MG63 (cell line): ENCODE results near the gene HGF. TPM values are rescaled to one million over a fixed set of nuclear protein-coding genes. Genes with fewer than 3 reads are reported as not detected.

ENCODE experiments used
- DNase-seq: peaks from one replicate; pipeline ENCODE4 v3.0.0-alpha.2; 2020
- H3K27me3 ChIP-seq: fragments of 250-450 bp; sonication (Bioruptor Pico); 2 replicates; pipeline ENCODE4 v1.5.1; 2020; ENCODE audit warnings: mild to moderate bottlenecking, moderate library complexity
- H3K36me3 ChIP-seq: fragments of 250-450 bp; sonication (Bioruptor Pico); 2 replicates; pipeline ENCODE4 v1.5.1; 2020; ENCODE audit warnings: mild to moderate bottlenecking, moderate library complexity
- H3K4me3 ChIP-seq: fragments of 250-450 bp; sonication (Bioruptor Pico); 2 replicates; pipeline ENCODE4 v1.5.1; 2020; ENCODE audit warnings: mild to moderate bottlenecking, moderate library complexity
- H3K9me3 ChIP-seq: fragments of 250-450 bp; sonication (Bioruptor Pico); 2 replicates; pipeline ENCODE4 v1.5.1; 2020; ENCODE audit warnings: mild to moderate bottlenecking, moderate library complexity
- total RNA-seq: library from RNA; depleted of rRNA; stranded (reverse); fragments of >200 nt; shearing (Covaris generic); gene quantifications from 2 replicates; pipeline ENCODE4 v1.2.3, GENCODE V29; 2014; ENCODE audit warnings: low replicate concordance

Gene HGF
- total RNA-seq, 1 experiment from 2014 or later, result 41.0 TPM

- DNase-seq, result no peak
- no peaks in the 10 kb centered on the region for H3K27me3 ChIP-seq
- H3K9me3 ChIP-seq, result no peaks in the 10 kb centered on the region
- H3K36me3 ChIP-seq, result no peaks in the 10 kb centered on the region
- H3K4me3 ChIP-seq, result no peak overlapping the region
These were observed 11.3 kb upstream of the HGF start for GRCh38 chr7:81780914-81781693.

GRCh38 chr7:81779706-81780105 lies 9.9 kb upstream of the HGF start:
- Histone ChIP-seq H3K4me3 (no peak overlapping the region), H3K36me3 (no peaks in the 10 kb centered on the region), H3K27me3 (no peaks in the 10 kb centered on the region), H3K9me3 (no peaks in the 10 kb centered on the region)
- no peak for DNase-seq

GRCh38 chr7:81777697-81778096 lies 7.8 kb upstream of the HGF start:
- no peak for DNase-seq
- H3K36me3 ChIP-seq, result no peaks in the 10 kb centered on the region
- H3K9me3 ChIP-seq, result no peaks in the 10 kb centered on the region
- H3K27me3 ChIP-seq, result no peaks in the 10 kb centered on the region
- no peak overlapping the region for H3K4me3 ChIP-seq

GRCh38 chr7:81776948-81777630 lies 7.2 kb upstream of the HGF start:
- Histone ChIP-seq H3K27me3 (no peaks in the 10 kb centered on the region), H3K36me3 (no peaks in the 10 kb centered on the region), H3K4me3 (no peak overlapping the region), H3K9me3 (no peaks in the 10 kb centered on the region)
- DNase-seq, result no peak

GRCh38 chr7:81776161-81776560 lies 6.3 kb upstream of the HGF start:
- H3K36me3 ChIP-seq, result no peaks in the 10 kb centered on the region
- H3K9me3 ChIP-seq, result no peaks in the 10 kb centered on the region
- no peak overlapping the region for H3K4me3 ChIP-seq
- no peaks in the 10 kb centered on the region for H3K27me3 ChIP-seq
- DNase-seq, result no peak

- DNase-seq, result no peak
- H3K9me3 ChIP-seq, result no peaks in the 10 kb centered on the region
- H3K36me3 ChIP-seq, result no peaks in the 10 kb centered on the region
- no peaks in the 10 kb centered on the region for H3K27me3 ChIP-seq
- H3K4me3 ChIP-seq, result no peak overlapping the region
These were observed 5.7 kb upstream of the HGF start for GRCh38 chr7:81775560-81775959.

GRCh38 chr7:81774551-81774950 lies 4.7 kb upstream of the HGF start:
- Histone ChIP-seq H3K27me3 (no peaks in the 10 kb centered on the region), H3K9me3 (no peaks in the 10 kb centered on the region), H3K4me3 (no peak overlapping the region), H3K36me3 (no peaks in the 10 kb centered on the region)
- no peak for DNase-seq

- Histone ChIP-seq H3K27me3 (no peaks in the 10 kb centered on the region), H3K9me3 (no peaks in the 10 kb centered on the region), H3K4me3 (no peak overlapping the region), H3K36me3 (peaks cover 7% of the 10 kb centered on the region)
- DNase-seq, result no peak
These were observed 929 bp upstream of the HGF start for GRCh38 chr7:81770728-81771223.

- H3K27me3 ChIP-seq, result no peaks in the 10 kb centered on the region
- H3K4me3 ChIP-seq, result peak overlapping the region; percentile 60
- no peak for DNase-seq
- peaks cover 7% of the 10 kb centered on the region for H3K36me3 ChIP-seq
- no peaks in the 10 kb centered on the region for H3K9me3 ChIP-seq
These were observed 682 bp downstream of the HGF start for GRCh38 chr7:81768951-81769778.

GRCh38 chr7:81767926-81768325 lies 1.9 kb downstream of the HGF start:
- Histone ChIP-seq H3K4me3 (peak overlapping the region; percentile 60), H3K9me3 (no peaks in the 10 kb centered on the region), H3K27me3 (no peaks in the 10 kb centered on the region), H3K36me3 (peaks cover 13% of the 10 kb centered on the region)
- DNase-seq, result peak; percentile 63

- DNase-seq, result no peak
- Histone ChIP-seq H3K36me3 (peaks cover 66% of the 10 kb centered on the region), H3K4me3 (no peak overlapping the region), H3K27me3 (no peaks in the 10 kb centered on the region), H3K9me3 (no peaks in the 10 kb centered on the region)
These were observed 8.0 kb downstream of the HGF start for GRCh38 chr7:81761821-81762220.

- Histone ChIP-seq H3K4me3 (no peak overlapping the region), H3K9me3 (no peaks in the 10 kb centered on the region), H3K36me3 (peaks cover 71% of the 10 kb centered on the region), H3K27me3 (no peaks in the 10 kb centered on the region)
- no peak for DNase-seq
These were observed 8.8 kb downstream of the HGF start for GRCh38 chr7:81761031-81761430.

GRCh38 chr7:81754918-81755696 lies 14.7 kb downstream of the HGF start:
- H3K27me3 ChIP-seq, result no peaks in the 10 kb centered on the region
- no peak overlapping the region for H3K4me3 ChIP-seq
- no peaks in the 10 kb centered on the region for H3K9me3 ChIP-seq
- no peak for DNase-seq
- peaks cover 92% of the 10 kb centered on the region for H3K36me3 ChIP-seq

GRCh38 chr7:81753392-81753791 lies 16.5 kb downstream of the HGF start:
- H3K36me3 ChIP-seq, result peaks cover 79% of the 10 kb centered on the region
- H3K27me3 ChIP-seq, result no peaks in the 10 kb centered on the region
- no peak for DNase-seq
- no peaks in the 10 kb centered on the region for H3K9me3 ChIP-seq
- no peak overlapping the region for H3K4me3 ChIP-seq

GRCh38 chr7:81752318-81752714 lies 17.5 kb downstream of the HGF start:
- H3K9me3 ChIP-seq, result no peaks in the 10 kb centered on the region
- no peaks in the 10 kb centered on the region for H3K27me3 ChIP-seq
- no peak for DNase-seq
- peaks cover 71% of the 10 kb centered on the region for H3K36me3 ChIP-seq
- H3K4me3 ChIP-seq, result no peak overlapping the region

GRCh38 chr7:81751619-81752317 lies 18.1 kb downstream of the HGF start:
- Histone ChIP-seq H3K27me3 (no peaks in the 10 kb centered on the region), H3K36me3 (peaks cover 65% of the 10 kb centered on the region), H3K4me3 (no peak overlapping the region), H3K9me3 (no peaks in the 10 kb centered on the region)
- no peak for DNase-seq
